PC-9 (cell line): ENCODE results near the gene THEMIS2. TPM values are rescaled to one million over a fixed set of nuclear protein-coding genes. Genes with fewer than 3 reads are reported as not detected.

Experiments
- BruUV-seq: library from RNA; stranded (reverse); fragments of 400-500 nt; replicated peaks from 2 replicates; lab custom pipeline; 2021; lab: Mats Ljungman, UMichigan
- CTCF ChIA-PET: fragments of 300-600 bp; sonication (Branson Sonifier 250); formaldehyde crosslinking; loops from one replicate; lab custom pipeline; 2022; ENCODE audit warnings: antibody characterized with exemption; lab: Charles Lee
- POLR2A ChIA-PET: fragments of 300-600 bp; sonication (Branson Sonifier 250); formaldehyde crosslinking; loops from one replicate; lab custom pipeline; 2022; ENCODE audit warnings: antibody characterized with exemption; ENCODE audit not compliant: unreplicated experiment; lab: Charles Lee
- DNase-seq, 2 experiments: peaks; one replicate each; pipeline versions ENCODE4 v3.0.0 to v3.0.0-alpha.2; 2015 to 2022; ENCODE audit warnings: mixed read lengths in 1 of 2
- H2AFZ ChIP-seq: fragments of 200-600 bp; sonication (generic); 2 replicates; pipeline ENCODE4 v1.8.1; 2017; ENCODE audit warnings: antibody characterized with exemption
- H3F3A ChIP-seq: fragments of 200-600 bp; sonication (generic); 2 replicates; pipeline ENCODE4 v1.8.1; 2017; ENCODE audit warnings: antibody characterized with exemption, mild to moderate bottlenecking, low read depth; ENCODE audit not compliant: insufficient read depth
- H3K27ac ChIP-seq: fragments of 200-600 bp; sonication (generic); 2 replicates; pipeline ENCODE4 v1.6.1; 2016; ENCODE audit warnings: mixed run types
- H3K27me3 ChIP-seq: fragments of 200-600 bp; sonication (generic); 2 replicates; pipeline ENCODE4 v1.6.1; 2016; ENCODE audit warnings: low read depth, mixed run types; ENCODE audit not compliant: insufficient read depth
- H3K36me3 ChIP-seq: fragments of 200-600 bp; sonication (generic); 2 replicates; pipeline ENCODE4 v1.6.1; 2016; ENCODE audit warnings: low read depth, mixed run types
- H3K4me1 ChIP-seq: fragments of 200-600 bp; sonication (generic); replicated peaks from 2 replicates; pipeline ENCODE4 v1.6.1; 2016; ENCODE audit warnings: mixed run types; ENCODE audit not compliant: insufficient read depth
- H3K4me2 ChIP-seq: fragments of 200-600 bp; sonication (generic); 2 replicates; pipeline ENCODE4 v1.6.1; 2017; ENCODE audit warnings: mixed run types
- H3K4me3 ChIP-seq: fragments of 200-600 bp; sonication (generic); 2 replicates; pipeline ENCODE4 v1.6.1; 2016; ENCODE audit warnings: mixed run types
- H3K79me2 ChIP-seq: fragments of 200-600 bp; sonication (generic); 2 replicates; pipeline ENCODE4 v1.6.1; 2017; ENCODE audit warnings: low read depth, mixed run types
- H3K9me2 ChIP-seq: fragments of 200-600 bp; sonication (generic); 2 replicates; pipeline ENCODE4 v1.8.1; 2017; ENCODE audit warnings: mild to moderate bottlenecking; ENCODE audit not compliant: insufficient read depth
- H3K9me3 ChIP-seq: fragments of 200-600 bp; sonication (generic); 2 replicates; pipeline ENCODE4 v1.8.1; 2016; ENCODE audit warnings: low read depth; ENCODE audit not compliant: insufficient read depth
- H4K20me1 ChIP-seq: fragments of 200-600 bp; sonication (generic); 2 replicates; pipeline ENCODE4 v1.8.1; 2017; ENCODE audit not compliant: insufficient read depth
- EZH2 ChIP-seq: fragments of 200-600 bp; sonication (generic); IDR thresholded peaks from 2 replicates; pipeline ENCODE4 v1.8.0; 2017; ENCODE audit warnings: antibody characterized with exemption, low read depth
- intact Hi-C: fragments of 100-400 bp; cut with micrococcal nuclease; formaldehyde crosslinking; loops from one replicate; pipeline ENCODE4 v1.10.0; 2022; ENCODE audit not compliant: unreplicated experiment
- total RNA-seq: library from RNA; stranded (reverse); gene quantifications from 2 replicates; pipeline ENCODE4 v1.2.3, GENCODE V29; 2021
- TF ChIP-seq, protein P1 (sequence below): fragments of 200-600 bp; sonication (generic); conservative IDR thresholded peaks from 2 replicates; pipeline ENCODE4 v1.6.1; 2017; ENCODE audit warnings: mixed run types, antibody characterized with exemption, mild to moderate bottlenecking, moderate library complexity

The THEMIS2 gene
- total RNA-seq, 1 experiment from 2014 or later = 3.1 TPM

DNA sequence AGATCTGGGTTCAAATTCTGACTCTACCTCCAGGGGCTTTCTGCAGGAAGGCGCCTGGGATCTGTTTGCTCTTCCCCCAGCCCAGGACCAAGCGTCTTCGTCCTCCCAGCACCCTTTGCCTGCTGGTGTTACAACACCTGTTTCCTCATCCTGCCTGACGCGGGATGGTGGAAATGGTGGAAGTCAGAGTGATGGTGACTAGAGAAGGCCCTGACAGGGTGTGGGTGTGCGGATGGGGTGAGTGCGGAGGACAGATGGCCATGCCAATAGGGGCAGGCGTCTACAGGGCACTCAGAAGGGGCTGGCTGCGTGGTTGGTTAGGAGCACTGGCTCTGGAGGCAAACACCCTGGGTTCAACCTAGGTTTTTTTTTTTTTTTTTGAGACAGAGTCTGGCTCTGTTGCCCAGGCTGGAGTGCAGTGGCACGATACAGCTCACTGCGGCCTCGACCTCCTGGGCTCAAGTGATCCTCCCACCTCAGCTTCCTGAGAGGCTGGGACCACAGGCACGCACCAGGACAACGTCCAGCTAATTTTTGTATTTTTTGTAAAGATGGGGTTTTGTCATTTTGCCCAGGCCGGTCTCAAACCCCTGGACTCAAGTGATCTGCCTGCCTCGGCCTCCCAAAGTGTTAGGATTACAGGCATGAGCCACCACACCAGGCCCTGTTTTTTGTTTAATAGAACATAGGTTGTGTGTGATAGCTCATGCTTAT lies 1.5 kb downstream of the THEMIS2 start:
- Histone ChIP-seq H3K27me3 (no peaks in the 10 kb centered on the region), H3K36me3 (no peaks in the 10 kb centered on the region), H3K9me3 (no peaks in the 10 kb centered on the region), H3K27ac (no peak overlapping the region), H4K20me1 (no peaks in the 10 kb centered on the region), H2AFZ (no peak overlapping the region), H3K4me3 (no peak overlapping the region), H3F3A (peaks cover 6% of the 10 kb centered on the region; the same call in 1 of the 2 replicates), H3K79me2 (no peaks in the 10 kb centered on the region), H3K4me1 (no peaks in the 10 kb centered on the region; the same call in 1 of the 2 replicates), H3K9me2 (no peaks in the 10 kb centered on the region), H3K4me2 (no peak overlapping the region)
- CTCF ChIA-PET = no interaction called here
- POLR2A ChIA-PET = interaction anchor here (0.6 kb wide), 2 partner anchors 58 to 756 kb away, joined by 4 to 5 read pairs; no protein-coding TSS in a partner anchor
- intact Hi-C loops = no loop called here
- DNase-seq = no peak
- TF ChIP-seq, protein P1, sequence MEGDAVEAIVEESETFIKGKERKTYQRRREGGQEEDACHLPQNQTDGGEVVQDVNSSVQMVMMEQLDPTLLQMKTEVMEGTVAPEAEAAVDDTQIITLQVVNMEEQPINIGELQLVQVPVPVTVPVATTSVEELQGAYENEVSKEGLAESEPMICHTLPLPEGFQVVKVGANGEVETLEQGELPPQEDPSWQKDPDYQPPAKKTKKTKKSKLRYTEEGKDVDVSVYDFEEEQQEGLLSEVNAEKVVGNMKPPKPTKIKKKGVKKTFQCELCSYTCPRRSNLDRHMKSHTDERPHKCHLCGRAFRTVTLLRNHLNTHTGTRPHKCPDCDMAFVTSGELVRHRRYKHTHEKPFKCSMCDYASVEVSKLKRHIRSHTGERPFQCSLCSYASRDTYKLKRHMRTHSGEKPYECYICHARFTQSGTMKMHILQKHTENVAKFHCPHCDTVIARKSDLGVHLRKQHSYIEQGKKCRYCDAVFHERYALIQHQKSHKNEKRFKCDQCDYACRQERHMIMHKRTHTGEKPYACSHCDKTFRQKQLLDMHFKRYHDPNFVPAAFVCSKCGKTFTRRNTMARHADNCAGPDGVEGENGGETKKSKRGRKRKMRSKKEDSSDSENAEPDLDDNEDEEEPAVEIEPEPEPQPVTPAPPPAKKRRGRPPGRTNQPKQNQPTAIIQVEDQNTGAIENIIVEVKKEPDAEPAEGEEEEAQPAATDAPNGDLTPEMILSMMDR = no peak
- TF ChIP-seq EZH2 = no peak
- BruUV-seq = no TSS peak

DNA sequence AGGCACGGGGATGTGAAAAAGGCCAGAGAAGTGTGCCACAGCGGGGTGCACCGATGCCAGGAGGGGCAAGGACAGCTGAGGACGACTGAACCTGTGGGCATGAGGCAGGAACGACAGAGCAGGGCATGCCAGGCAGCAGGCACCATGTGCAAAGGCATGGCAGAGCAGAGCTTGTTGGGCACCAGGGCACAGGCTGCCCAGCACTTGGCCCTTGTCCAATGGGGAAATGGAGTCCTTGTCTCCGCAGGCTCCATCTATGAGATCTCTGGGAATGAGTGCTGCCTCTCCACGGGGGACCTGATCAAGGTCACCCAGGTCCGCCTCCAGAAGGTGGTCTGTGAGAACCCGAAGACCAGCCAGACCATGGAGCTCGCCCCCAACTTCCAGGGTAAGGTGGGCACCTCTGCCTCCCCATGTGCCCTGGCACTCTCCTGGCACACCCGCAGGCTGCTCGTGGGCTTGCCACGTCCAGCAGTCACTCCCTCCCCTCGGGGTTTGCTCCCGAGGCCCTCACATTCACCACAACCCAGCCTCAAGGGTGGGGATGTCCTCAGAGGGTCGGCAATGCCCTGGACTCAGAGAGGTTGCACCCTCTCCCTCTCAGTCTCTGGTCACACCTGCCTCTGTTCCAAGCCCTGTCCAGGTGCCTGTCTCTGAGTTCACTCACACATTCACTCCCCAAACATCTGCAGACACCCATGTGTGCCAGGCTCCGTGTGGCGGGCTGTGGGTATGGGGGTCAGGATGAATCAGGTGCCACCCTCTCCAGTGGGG lies 4.2 kb downstream of the THEMIS2 start:
- Histone ChIP-seq H3K9me3 (no peaks in the 10 kb centered on the region), H3K27me3 (no peaks in the 10 kb centered on the region), H3K36me3 (no peaks in the 10 kb centered on the region), H3K27ac (no peak overlapping the region), H3K9me2 (no peaks in the 10 kb centered on the region), H3K4me1 (no peaks in the 10 kb centered on the region; the same call in 1 of the 2 replicates), H3K4me2 (no peak overlapping the region), H3K4me3 (no peak overlapping the region), H4K20me1 (no peaks in the 10 kb centered on the region), H3F3A (peaks cover 5% of the 10 kb centered on the region; the same call in 1 of the 2 replicates), H3K79me2 (no peaks in the 10 kb centered on the region), H2AFZ (no peak overlapping the region)
- ChIA-PET POLR2A (no interaction called here), CTCF (no interaction called here)
- intact Hi-C loops = no loop called here
- DNase-seq = no peak
- TF ChIP-seq, protein P1 = no peak
- TF ChIP-seq EZH2 = no peak
- no TSS peak for BruUV-seq

DNA sequence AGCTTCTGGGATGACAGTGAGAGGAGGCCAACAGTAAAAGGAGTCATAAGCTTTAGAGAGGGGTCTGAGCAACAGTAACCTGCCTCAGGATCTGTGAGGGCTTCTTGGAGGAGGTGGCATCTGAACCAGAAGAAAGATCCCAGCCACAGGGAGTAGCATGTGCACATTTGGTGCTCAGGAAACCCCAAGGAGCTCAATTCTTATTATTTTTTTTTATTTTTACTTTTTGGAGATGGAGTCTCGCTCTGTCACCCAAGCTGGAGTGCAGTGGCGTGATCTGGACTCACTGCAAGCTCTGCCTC lies 4.7 kb downstream of the THEMIS2 start:
- intact Hi-C loops = no loop called here
- DNase-seq = no peak
- Histone ChIP-seq H3K4me1 (no peaks in the 10 kb centered on the region; the same call in 1 of the 2 replicates), H2AFZ (no peak overlapping the region), H3K4me3 (no peak overlapping the region), H4K20me1 (no peaks in the 10 kb centered on the region), H3F3A (peaks cover under 1% of the 10 kb centered on the region; the same call in 1 of the 2 replicates), H3K79me2 (no peaks in the 10 kb centered on the region), H3K4me2 (no peak overlapping the region), H3K9me2 (no peaks in the 10 kb centered on the region), H3K27ac (no peak overlapping the region), H3K9me3 (no peaks in the 10 kb centered on the region), H3K27me3 (no peaks in the 10 kb centered on the region), H3K36me3 (no peaks in the 10 kb centered on the region)
- ChIA-PET CTCF (no interaction called here), POLR2A (no interaction called here)
- BruUV-seq = no TSS peak
- no peak for TF ChIP-seq EZH2
- TF ChIP-seq, protein P1 = no peak
